ENCODE results near the gene C20orf141.
"Not testable (repeated sequence)": the region's sequence is repeated elsewhere in the genome, so short reads cannot be mapped to it uniquely, and the experiment has no call there.

C20orf141 gene

GRCh38 chr20:2814587-2815051 lies at the start of gene C20orf141:
Gene C20orf141, plus strand, starts transcription at chr20:2814987. Its CDS starts 198 bp downstream, at chr20:2815185.
- DNase-seq (ENCODE audit: low spot score), result peak; percentile 73
- H3K4me3 ChIP-seq, result no peak within 1 kb of the TSS
- TF ChIP-seq, protein P1, sequence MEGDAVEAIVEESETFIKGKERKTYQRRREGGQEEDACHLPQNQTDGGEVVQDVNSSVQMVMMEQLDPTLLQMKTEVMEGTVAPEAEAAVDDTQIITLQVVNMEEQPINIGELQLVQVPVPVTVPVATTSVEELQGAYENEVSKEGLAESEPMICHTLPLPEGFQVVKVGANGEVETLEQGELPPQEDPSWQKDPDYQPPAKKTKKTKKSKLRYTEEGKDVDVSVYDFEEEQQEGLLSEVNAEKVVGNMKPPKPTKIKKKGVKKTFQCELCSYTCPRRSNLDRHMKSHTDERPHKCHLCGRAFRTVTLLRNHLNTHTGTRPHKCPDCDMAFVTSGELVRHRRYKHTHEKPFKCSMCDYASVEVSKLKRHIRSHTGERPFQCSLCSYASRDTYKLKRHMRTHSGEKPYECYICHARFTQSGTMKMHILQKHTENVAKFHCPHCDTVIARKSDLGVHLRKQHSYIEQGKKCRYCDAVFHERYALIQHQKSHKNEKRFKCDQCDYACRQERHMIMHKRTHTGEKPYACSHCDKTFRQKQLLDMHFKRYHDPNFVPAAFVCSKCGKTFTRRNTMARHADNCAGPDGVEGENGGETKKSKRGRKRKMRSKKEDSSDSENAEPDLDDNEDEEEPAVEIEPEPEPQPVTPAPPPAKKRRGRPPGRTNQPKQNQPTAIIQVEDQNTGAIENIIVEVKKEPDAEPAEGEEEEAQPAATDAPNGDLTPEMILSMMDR (IDR thresholded peaks at IDR 0.05), result no peak
- no peak within 1 kb of the TSS for H3K27ac ChIP-seq

DNA sequence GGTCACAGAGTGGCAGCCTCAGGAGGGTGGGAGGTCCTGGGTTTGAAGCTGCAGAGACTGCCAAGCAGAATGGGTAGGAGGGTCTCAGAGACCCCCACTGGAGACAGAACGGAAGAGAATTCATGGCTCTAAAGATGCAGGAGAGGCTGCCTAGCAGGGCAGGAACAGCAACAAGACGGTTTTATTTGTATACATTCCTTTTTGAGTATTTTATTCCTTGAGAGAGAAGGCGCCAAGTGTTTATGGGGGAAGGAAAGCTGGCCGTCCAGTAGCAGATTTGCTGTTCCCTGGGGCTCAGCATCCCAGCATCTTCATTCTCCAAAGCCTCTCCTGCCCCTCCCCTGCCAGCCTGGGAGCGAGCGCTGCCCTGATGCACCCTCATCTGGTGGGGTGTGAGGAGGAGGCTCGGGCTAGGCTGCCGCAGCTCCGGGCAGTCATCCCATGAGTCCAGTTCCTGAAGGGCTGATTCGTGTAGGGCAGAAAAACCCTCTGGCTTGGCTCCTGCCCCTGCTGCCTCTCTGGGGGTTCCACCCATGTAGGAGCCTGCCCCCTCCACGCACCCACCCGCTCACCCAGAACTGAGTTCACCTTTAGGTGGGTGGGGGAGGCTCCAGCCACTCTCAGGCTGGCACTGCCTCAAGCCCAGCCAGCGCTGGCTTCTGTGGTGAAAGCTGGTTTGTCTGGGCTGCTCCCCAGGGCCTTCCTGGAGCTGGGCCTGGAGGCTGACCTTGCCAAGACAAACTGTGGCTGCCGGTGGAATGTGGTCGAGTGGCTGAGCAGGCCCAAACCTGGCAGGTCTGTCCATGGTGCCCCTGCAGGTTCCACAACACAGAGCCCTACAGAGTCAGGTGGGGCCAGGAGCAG lies 46.8 kb upstream of the C20orf141 start:
- Histone ChIP-seq H3K27ac (no peak overlapping the region), H3K4me3 (peak overlapping the region; percentile 44)
- no peak for DNase-seq (ENCODE audit: low spot score)
- TF ChIP-seq, protein P1 (IDR thresholded peaks at IDR 0.05), result no peak

GRCh38 chr20:2768632-2769015 lies 46.2 kb upstream of the C20orf141 start:
- no peak overlapping the region for H3K27ac ChIP-seq
- no peak for DNase-seq (ENCODE audit: low spot score)
- H3K4me3 ChIP-seq, result no peak overlapping the region
- TF ChIP-seq, protein P1 (IDR thresholded peaks at IDR 0.05), result no peak

GRCh38 chr20:2770091-2770490 lies 44.7 kb upstream of the C20orf141 start:
- not testable (repeated sequence) for H3K27ac ChIP-seq

DNA sequence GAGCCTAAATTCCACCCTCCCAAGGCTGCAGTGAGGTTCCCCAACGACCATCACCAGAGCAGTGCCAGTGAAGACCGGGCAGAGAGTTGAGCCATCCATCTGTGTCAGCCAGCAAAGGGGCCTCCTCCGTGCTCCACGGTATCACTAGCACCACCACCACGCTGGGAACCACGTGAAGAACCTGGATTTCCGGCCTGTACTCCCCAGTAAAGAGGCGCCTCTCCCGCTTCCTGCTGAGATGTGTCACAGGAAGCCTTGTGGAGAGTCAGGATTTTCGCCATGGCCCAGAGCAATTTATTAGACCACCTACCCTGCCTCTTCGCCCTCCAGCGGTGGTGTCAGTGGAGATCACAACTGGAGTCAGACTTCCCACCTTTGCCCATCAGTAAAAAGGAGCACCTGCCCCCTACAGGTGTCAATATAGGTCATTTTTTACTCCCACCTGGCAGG lies 43.1 kb upstream of the C20orf141 start:
- TF ChIP-seq, protein P1 (IDR thresholded peaks at IDR 0.05), result no peak
- DNase-seq (ENCODE audit: low spot score), result no peak

More at GRCh38 chr20:2770091-2770490, 44.7 kb upstream of the C20orf141 start:
- H3K4me3 ChIP-seq; DNase-seq (ENCODE audit: low spot score): not testable (repeated sequence)

GRCh38 chr20:2773812-2774211 lies 41.0 kb upstream of the C20orf141 start:
- Histone ChIP-seq H3K4me3 (no peak overlapping the region), H3K27ac (no peak overlapping the region)
- DNase-seq (ENCODE audit: low spot score), result no peak
- TF ChIP-seq, protein P1 (IDR thresholded peaks at IDR 0.05), result no peak

More for the DNA sequence above, 43.1 kb upstream of the C20orf141 start:
- Histone ChIP-seq H3K27ac (no peak overlapping the region), H3K4me3 (no peak overlapping the region)

GRCh38 chr20:2775139-2775538 lies 39.6 kb upstream of the C20orf141 start:
- DNase-seq (ENCODE audit: low spot score), result no peak
- Histone ChIP-seq H3K4me3 (no peak overlapping the region), H3K27ac (no peak overlapping the region)
- TF ChIP-seq, protein P1 (IDR thresholded peaks at IDR 0.05), result no peak
